Activated T-cell treated with anti-CD3 and anti-CD28 coated beads for 4 hours (primary cell): ENCODE results near the gene NDUFAF8.

Experiments
- DNase-seq: peaks from one replicate; pipeline ENCODE4 v3.0.0-alpha.2; 2020

Gene NDUFAF8

GRCh38 chr17:81254955-81255717, 16.0 kb downstream of the NDUFAF8 start:
- DNase-seq = no peak

DNA sequence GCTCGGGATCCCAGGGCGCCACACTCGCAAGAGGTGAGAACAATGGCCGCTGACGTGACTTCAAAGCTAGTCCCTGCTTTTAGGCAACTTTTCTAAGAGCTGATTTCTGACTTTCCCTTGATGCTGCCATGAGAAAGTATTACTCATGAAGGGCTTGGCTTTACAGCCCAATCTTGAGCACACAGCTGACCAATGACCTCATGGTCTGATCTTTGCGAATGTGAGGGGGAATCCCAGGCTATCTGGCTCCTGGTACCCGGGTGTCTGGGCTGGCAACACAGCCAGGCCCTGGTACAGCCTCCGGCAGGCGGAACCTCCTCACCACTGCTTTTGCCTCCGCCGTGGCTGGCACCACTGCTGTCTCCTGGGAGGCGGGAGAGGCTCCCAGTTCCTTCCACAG, 17.5 kb downstream of the NDUFAF8 start:
- no peak for DNase-seq

GRCh38 chr17:81257533-81257932, 18.4 kb downstream of the NDUFAF8 start:
- no peak for DNase-seq

GRCh38 chr17:81258292-81258691, 19.2 kb downstream of the NDUFAF8 start:
- DNase-seq = no peak

GRCh38 chr17:81259058-81259605, 20.0 kb downstream of the NDUFAF8 start:
- DNase-seq = no peak

DNA sequence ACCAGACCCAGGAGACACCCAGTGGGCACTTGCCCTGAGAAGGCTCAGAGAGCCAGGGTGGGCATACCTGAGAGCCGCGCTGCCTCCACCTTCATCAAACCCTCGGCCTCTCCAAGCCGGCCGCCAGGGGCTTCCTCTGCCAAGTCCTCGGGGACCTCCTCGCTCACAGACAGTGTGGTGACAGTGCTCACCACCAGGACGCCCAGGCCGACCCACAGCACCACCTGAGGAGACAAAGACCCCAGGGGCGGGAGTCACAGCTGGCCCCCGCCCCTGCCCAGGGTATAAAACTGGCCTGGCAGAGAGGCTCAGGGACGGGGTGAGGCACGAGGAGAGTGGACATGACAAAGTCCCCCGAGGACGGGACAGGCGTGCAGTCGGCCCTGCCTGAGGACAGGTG, 21.1 kb downstream of the NDUFAF8 start:
- DNase-seq = no peak

DNA sequence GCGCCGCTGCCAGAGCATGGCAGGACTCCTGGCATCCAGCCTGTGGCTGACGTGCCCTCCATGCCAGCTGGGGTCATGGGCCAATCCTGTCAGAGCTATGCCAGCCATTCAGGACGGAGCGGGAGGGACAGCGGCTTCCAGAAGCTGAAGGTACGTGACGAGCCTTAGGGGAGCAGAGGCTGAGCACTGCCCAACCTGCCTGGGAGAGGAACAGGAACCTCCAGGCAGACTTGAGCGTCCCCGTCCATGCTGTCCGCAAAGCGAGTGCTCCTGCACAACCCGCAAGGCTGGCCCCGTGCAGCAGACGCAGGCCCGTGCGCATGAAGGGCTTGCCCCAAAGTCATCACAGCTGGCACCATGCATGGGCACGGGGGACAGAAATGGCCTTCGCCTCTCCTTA, 21.5 kb downstream of the NDUFAF8 start:
- DNase-seq = no peak

DNA sequence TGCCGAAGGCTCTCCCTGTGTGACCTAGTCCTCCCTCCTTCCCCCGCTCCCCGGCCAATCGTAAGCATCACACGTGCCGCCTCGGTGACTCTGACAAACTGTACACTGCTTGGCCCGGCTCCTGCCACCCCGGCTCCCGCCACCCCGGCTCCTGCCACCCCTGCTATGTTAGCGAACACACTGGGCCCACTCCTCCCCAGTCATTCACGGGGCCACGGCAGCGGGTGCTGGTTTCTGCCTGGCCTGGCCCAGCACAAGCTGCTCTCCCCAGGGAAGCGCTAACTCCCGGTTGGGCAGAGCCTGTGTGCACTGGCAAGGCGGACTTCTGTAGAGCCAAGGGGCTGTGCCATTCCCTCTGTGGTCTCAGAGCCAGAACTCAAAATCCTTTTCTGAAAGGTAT, 22.0 kb downstream of the NDUFAF8 start:
- no peak for DNase-seq

DNA sequence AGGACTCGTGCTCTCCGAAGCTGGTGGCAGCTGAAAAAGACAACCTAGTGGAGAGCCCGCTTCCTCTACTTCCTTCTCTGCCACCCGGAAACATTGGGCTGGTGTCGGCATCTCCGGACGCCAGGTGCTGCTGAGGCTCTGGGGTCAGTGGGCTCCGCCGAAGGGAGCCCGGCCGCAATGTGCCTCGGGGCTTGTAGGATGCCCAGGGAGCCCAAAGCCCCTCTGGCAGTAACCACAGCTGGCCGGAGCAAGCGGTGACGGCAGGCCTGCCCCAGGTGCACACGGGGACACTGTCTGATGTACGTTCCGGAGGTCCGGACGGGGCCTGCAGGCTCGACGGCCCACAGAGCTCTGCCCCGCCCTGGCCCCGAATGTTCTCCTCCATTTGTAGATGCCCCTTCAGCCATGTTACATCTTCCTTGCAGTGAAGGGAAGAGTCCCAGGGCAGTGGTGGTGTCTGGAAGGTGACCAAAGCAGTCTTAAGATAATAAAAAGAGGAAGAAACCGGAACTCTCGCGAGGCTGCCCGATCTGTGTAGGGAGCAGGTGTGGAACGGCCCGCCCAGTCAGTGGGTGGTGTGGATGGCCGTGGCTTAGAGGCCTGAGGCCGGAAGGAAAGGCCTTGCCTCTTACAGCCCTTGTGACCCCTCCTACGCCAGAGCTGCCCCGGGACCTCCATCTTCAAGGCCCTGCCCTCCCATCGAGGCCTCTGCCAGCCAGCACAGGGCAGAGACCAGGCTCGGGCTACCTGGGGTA, 22.6 kb downstream of the NDUFAF8 start:
- no peak for DNase-seq

DNA sequence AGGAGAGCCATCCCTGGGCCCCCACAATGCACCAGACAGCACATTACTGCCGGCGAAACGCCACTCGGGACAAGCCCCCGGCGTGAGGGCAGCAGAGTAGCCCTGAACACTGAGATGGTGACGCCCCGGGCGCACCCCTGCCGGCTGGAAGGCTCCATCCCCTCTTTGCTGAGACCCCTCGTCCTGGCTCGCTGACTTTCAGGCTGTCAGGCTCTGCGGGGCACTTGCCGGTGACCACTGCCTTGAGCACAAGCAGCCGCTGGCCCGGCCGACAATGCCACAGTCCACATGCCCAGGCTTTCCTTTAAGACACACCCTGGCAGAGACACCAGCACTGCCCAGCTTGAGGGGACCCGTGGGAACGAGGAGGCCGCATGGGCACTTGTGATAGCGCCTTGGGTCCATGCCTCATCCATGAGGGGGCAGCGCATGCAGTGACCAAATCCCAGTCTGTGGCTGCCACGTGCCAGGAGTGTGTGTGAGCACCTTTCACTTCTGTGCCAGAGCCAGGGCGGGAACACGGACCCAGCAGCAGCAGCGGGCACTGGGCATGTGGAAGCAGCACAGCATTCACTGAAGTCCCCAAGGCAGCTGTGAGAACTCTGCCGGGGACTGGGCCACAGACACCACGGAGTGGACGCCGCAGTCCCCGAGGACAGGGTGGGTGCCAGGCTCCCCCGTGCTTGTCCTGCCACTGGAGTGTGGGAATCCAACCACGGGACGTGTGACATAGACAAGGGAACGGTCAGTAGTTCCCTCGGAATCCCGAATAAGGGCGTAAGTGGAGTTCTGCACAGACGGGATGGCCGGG, 24.5 kb downstream of the NDUFAF8 start:
- no peak for DNase-seq

DNA sequence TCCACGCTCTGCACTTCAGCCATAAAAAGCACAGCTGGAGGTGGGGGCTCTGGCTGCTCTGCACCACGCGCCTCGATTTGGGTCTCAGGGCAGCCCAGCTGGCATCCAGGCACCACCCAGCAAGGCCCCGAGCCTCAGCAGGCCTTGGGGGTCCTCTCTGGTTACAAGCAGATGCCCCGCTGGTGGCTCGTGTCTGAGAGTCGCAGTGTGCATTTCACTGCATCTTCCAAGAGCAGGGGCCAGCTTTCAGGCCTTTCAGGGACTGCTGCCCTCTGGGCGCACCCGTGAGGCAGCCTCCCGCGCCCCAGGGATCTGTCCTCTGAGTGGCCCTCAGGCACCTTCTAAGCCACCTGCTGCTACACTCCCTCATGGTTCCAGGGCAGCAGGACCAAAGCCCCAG, 25.5 kb downstream of the NDUFAF8 start:
- DNase-seq = no peak

DNA sequence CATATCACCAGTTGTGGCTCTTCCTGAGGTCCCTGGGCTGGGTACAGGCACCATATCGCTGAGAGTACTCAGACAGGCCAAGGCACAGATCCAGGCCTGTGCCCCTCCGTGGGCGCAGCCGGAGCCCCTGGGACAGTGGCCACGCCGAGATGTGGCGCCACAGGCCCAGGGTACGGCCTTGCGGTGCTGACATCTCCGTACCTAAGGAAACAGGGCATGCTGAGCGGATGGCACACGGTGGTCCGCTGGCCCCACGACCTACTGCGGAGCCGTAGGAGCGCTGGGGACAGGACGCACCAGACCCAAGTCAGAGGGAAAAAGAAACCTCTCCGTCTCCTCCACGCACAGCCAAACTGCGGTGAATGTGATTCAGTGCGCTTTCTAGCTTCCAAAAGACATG, 26.5 kb downstream of the NDUFAF8 start:
- DNase-seq = no peak

GRCh38 chr17:81267390-81268067, 28.4 kb downstream of the NDUFAF8 start:
- DNase-seq = no peak

GRCh38 chr17:81270279-81270678, 31.2 kb downstream of the NDUFAF8 start:
- DNase-seq = no peak

DNA sequence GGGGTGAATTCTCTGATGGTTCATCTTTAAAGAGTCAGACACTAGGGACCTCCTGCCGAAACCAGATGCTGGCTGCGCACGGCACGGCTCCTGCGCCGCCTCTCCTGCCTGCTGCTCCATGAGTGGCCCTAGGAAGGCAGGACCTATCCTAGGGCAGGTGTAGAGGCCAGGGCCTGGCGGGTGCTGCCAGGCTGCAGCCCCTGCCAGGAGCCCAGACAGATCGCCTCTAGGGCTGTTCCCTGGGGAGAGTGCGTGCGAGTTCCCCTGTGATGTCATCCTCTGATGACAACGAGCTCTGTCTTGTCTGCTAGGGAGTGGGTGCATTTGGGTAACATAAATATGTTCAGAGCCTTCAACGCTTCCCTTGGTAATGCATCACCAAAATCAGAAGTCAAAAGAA, 32.1 kb downstream of the NDUFAF8 start:
- DNase-seq = no peak

DNA sequence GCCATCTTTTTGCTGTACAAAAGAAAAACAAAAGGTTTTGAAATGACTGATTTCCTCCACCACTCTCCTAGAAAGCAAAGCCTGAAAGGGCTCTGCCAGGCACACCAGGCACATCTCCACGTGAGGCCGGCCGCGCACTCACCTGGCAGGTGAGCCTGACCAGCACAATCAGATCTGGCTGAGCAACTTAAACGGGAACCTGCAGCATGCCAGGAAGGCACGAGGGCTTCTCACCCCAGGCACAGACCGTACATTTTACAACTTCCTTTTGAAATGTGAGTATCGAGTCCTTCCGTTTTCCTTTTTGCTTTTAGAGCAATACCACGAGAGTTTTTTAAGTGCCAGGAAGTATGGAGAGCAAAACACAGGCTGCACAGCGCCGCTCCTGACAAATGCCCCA, 33.5 kb downstream of the NDUFAF8 start:
- no peak for DNase-seq

DNA sequence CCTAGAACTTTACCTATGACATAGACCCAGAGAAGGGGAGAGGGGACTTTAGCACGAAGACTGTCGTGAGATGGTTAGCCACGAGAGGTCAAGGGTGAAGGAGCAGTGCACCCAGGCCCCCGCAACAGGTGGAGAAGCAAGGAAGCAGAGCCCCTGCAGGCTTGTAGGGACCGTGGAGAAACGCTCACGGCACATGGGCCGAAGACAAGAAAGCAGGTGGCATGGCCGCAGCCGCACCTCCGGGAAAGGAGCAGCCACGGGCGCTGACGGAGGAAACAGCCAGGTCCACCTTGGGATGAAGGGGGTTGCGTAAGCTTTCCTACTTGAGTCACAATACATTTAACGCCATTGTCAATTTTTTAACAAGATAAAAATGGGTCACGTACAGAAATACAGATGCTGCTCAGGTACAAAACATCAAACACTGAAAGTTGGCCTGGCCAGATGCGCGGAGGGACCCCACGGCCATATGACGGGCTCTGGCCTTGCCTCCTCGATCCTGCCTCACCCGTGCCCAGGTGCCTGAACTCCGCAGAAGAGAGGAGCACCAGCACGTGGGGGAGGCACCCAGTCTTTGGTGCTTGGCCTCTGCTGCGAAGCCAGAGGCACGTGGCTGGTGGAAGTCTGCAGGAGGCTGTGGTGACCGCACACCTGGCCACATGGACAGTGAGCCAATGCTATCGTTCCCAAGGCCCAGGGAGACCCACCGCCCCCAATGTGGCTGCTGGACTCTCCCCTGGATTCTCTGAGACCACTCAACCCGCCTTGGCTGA, 34.8 kb downstream of the NDUFAF8 start:
- DNase-seq = no peak

- no peak for DNase-seq
These were observed 35.3 kb downstream of the NDUFAF8 start for GRCh38 chr17:81274471-81274855.

DNA sequence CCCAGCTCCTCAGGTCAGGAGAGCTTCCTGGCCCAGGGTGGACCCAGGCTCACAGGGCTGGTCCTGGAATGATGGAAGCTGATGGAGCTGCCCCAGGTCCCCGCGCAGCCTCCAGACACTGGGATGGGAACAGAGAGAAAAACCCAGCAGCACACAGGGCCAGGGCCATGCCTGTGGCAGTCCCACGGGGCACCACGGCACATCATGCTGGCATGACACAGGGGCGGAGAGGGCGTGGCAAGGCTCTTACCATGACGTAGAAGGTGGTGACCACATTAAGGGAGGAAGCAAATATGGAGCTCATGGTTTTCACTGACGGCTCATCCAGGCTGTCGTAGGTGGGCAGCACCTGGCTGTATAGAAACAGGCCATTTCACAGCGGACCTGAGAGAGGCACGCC, 37.7 kb downstream of the NDUFAF8 start:
- DNase-seq = no peak

- DNase-seq = no peak
These were observed 38.3 kb downstream of the NDUFAF8 start for GRCh38 chr17:81277421-81277820.

- no peak for DNase-seq
These were observed 39.0 kb downstream of the NDUFAF8 start for GRCh38 chr17:81277946-81278693.
